Activated B cell treated with CpG ODN at 0.5 μM for 24 hours (primary cell): Measurements from ENCODE around the gene ZDHHC16. TPM values are rescaled to one million over a fixed set of nuclear protein-coding genes. Genes with fewer than 3 reads are reported as not detected.
A peak's percentile ranks its signal among the peaks of the same experiment; 100 is the strongest.

Experiments used
- ATAC-seq: fragments of 200-7000 bp; cut with Tn5 transposase; one replicate; pipeline ENCODE4 v1.10.0; 2021; ENCODE audit warnings: low read depth, mild to moderate bottlenecking, moderate library complexity
- CTCF ChIA-PET: fragments of 350-600 bp; sonication (Branson Sonifier 250); formaldehyde crosslinking; loops from one replicate; lab custom pipeline; 2021; ENCODE audit warnings: antibody characterized with exemption; lab: Charles Lee
- POLR2A ChIA-PET: fragments of 350-600 bp; sonication (Branson Sonifier 250); formaldehyde crosslinking; loops from one replicate; lab custom pipeline; 2021; ENCODE audit warnings: antibody characterized with exemption; lab: Charles Lee
- DNase-seq: peaks from one replicate; pipeline ENCODE4 v3.0.0; 2022
- H3K27ac Mint-ChIP-seq: one replicate; pipeline ENCODE4 v1.8.0; 2020; ENCODE audit warnings: mixed read lengths
- H3K27me3 Mint-ChIP-seq: one replicate; pipeline ENCODE4 v1.8.0; 2021; ENCODE audit warnings: mixed read lengths
- H3K36me3 Mint-ChIP-seq: one replicate; pipeline ENCODE4 v1.8.0; 2021; ENCODE audit warnings: low read depth, mixed read lengths
- H3K4me1 Mint-ChIP-seq: one replicate; pipeline ENCODE4 v1.8.0; 2021; ENCODE audit warnings: mixed read lengths
- H3K4me3 Mint-ChIP-seq: one replicate; pipeline ENCODE4 v1.8.0; 2020; ENCODE audit warnings: mild to moderate bottlenecking, mixed read lengths
- H3K9me3 Mint-ChIP-seq: one replicate; pipeline ENCODE4 v1.8.0; 2020; ENCODE audit warnings: mixed read lengths
- CTCF ChIP-seq: fragments of 200-600 bp; IDR thresholded peaks from one replicate; pipeline ENCODE4 v1.8.0; 2022; ENCODE audit warnings: antibody characterized with exemption, mild to moderate bottlenecking
- intact Hi-C: fragments of 100-400 bp; cut with micrococcal nuclease; formaldehyde crosslinking; loops from one replicate; pipeline ENCODE4 v1.15.1; 2024
- total RNA-seq: library from RNA; stranded (reverse); gene quantifications from 2 replicates; pipeline ENCODE4 v1.2.3, GENCODE V29; 2022

The ZDHHC16 gene
- total RNA-seq = 39.0 and 40.6 TPM in 2 replicates

GRCh38 chr10:97445722-97446639, at the start of gene ZDHHC16, which contains the start of gene EXOSC1:
TSS of gene ZDHHC16 (plus strand) at chr10:97446175. CDS start at chr10:97451676, 5,501 bp downstream.
TSS of gene EXOSC1 (minus strand) at chr10:97446006. CDS start at chr10:97445985, 21 bp downstream.
- H3K27ac Mint-ChIP-seq = peak within 1 kb of the TSS; percentile 93
- no peak for TF ChIP-seq CTCF
- peaks cover 39% of the 10 kb centered on the region for H3K36me3 Mint-ChIP-seq
- intact Hi-C loops = loop anchor here (1.0 to 5.0 kb wide), 7 partner anchors 20 to 186 kb away; partner anchors contain the start of genes ARHGAP19, FRAT2, MMS19 and MORN4
- peaks cover 43% of the 10 kb centered on the region for H3K4me1 Mint-ChIP-seq
- POLR2A ChIA-PET = interaction anchor here (1.5 to 1.7 kb wide), 2 partner anchors 45 to 241 kb away, joined by 3 to 4 read pairs; partner anchors contain the start of genes AVPI1 and RRP12
- ATAC-seq = peak; percentile 98
- peak within 1 kb of the TSS; percentile 99 for H3K4me3 Mint-ChIP-seq
- H3K27me3 Mint-ChIP-seq = no peaks in the 10 kb centered on the region
- CTCF ChIA-PET = no interaction called here
- peak; percentile 80 for DNase-seq
- no peaks in the 10 kb centered on the region for H3K9me3 Mint-ChIP-seq

GRCh38 chr10:97399843-97400545, 46.0 kb upstream of the ZDHHC16 start:
- Mint-ChIP-seq H3K27ac (peak overlapping the region; percentile 92), H3K36me3 (peaks cover 19% of the 10 kb centered on the region), H3K9me3 (no peaks in the 10 kb centered on the region), H3K27me3 (no peaks in the 10 kb centered on the region), H3K4me3 (peak overlapping the region; percentile 91), H3K4me1 (peaks cover 17% of the 10 kb centered on the region)
- ChIA-PET CTCF (interaction anchor here (0.8 kb wide), 1 partner anchor 122 kb away, joined by 3 read pairs; no protein-coding TSS in a partner anchor), POLR2A (interaction anchor here (0.7 to 1.6 kb wide), 4 partner anchors 19 to 118 kb away, joined by 3 to 10 read pairs (median 3); no protein-coding TSS in a partner anchor)
- TF ChIP-seq CTCF = no peak
- DNase-seq (peak; percentile 26), ATAC-seq (peak; percentile 14)
- intact Hi-C loops = no loop called here

GRCh38 chr10:97400665-97401454, 45.1 kb upstream of the ZDHHC16 start, which contains the start of gene RRP12:
TSS of gene RRP12 (minus strand) at chr10:97401340. CDS start at chr10:97401231, 109 bp downstream.
- Mint-ChIP-seq H3K27ac (peak within 1 kb of the TSS; percentile 92), H3K4me3 (peak within 1 kb of the TSS; percentile 91), H3K9me3 (no peaks in the 10 kb centered on the region), H3K4me1 (peaks cover 18% of the 10 kb centered on the region), H3K27me3 (no peaks in the 10 kb centered on the region), H3K36me3 (peaks cover 17% of the 10 kb centered on the region)
- ChIA-PET CTCF (interaction anchor here (0.7 to 1.0 kb wide), 4 partner anchors 43 to 122 kb away, joined by 3 to 4 read pairs (median 3); no protein-coding TSS in a partner anchor), POLR2A (interaction anchor here (0.7 to 1.6 kb wide), 10 partner anchors 14 to 336 kb away, joined by 3 to 10 read pairs (median 3); partner anchors contain the start of genes ARHGAP19, EXOSC1, FRAT1 and ZDHHC16)
- peak; percentile 89 for ATAC-seq
- intact Hi-C loops = loop anchor here (1.0 kb wide), 9 partner anchors 17 to 286 kb away; partner anchors contain the start of genes ARHGAP19, AVPI1, EXOSC1 and FRAT1
- TF ChIP-seq CTCF = no peak
- peak; percentile 66 for DNase-seq

GRCh38 chr10:97401455-97401919, 44.5 kb upstream of the ZDHHC16 start:
- Mint-ChIP-seq H3K27ac (peak overlapping the region; percentile 92), H3K4me3 (peak overlapping the region; percentile 91), H3K9me3 (no peaks in the 10 kb centered on the region), H3K4me1 (peaks cover 21% of the 10 kb centered on the region), H3K36me3 (peaks cover 11% of the 10 kb centered on the region), H3K27me3 (no peaks in the 10 kb centered on the region)
- intact Hi-C loops = loop anchor here (1.0 kb wide), 9 partner anchors 17 to 286 kb away; partner anchors contain the start of genes ARHGAP19, AVPI1, EXOSC1 and FRAT1
- DNase-seq (no peak), ATAC-seq (no peak)
- CTCF ChIA-PET = interaction anchor here (0.7 to 1.0 kb wide), 3 partner anchors 44 to 123 kb away, joined by 3 to 4 read pairs (median 3); no protein-coding TSS in a partner anchor
- no peak for TF ChIP-seq CTCF
- POLR2A ChIA-PET = interaction anchor here (1.0 to 1.6 kb wide), 9 partner anchors 13 to 335 kb away, joined by 3 to 10 read pairs (median 3); partner anchors contain the start of genes ARHGAP19, EXOSC1, FRAT1 and ZDHHC16
